ENCODE results near the gene ORM2. TPM values are rescaled to one million over a fixed set of nuclear protein-coding genes. Genes with fewer than 3 reads are reported as not detected.

ORM2 gene
- total RNA-seq, 6 experiments from 2014 or later, result 3,162 to 5,107 (median 3,869) TPM

DNA sequence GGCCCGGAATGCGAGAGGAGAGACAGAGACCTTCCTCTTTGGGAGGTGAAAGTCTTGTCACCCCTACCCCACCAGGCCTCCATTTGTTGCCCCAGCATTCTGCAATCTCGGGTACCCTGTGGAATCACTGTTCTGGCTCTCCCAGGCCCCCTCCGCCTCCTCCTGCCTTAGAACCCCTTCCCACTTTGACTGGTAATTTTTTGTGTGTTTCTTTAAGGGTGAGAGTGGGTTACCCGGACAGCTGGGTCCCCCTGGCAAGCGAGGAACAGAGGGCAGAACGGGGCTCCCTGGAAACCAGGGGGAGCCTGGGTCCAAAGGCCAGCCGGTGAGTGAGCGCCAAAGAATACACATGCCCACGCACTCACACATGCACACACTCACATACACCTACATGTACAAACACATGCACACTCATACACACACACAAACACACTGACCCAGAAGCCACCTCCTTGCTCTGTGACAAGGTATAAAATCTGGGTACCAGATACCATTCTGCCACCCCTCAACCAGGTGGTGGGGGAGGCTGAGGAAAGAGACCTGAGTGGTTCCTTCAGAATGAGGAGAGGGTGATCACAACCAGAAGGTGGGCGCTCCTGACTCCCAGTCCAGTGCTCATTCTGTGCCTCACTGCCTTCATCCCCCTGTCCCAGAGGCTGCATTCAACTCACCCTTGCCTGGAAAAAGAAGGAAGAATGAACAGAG, 37.6 kb upstream of the ORM2 start:
- intact Hi-C loops (cut with DNase I), result loop anchor here in 1 of 2 donors (2.0 kb wide), 1 partner anchor 183 kb away; no protein-coding TSS in a partner anchor
- WGBS (ENCODE audit: insufficient coverage, low coverage, low lambda C conversion rate, missing lambda C conversion rate), result 66% methylated on average over 7 of the region's 11 CpGs
- no peaks in the 10 kb centered on the region for H3K4me1 ChIP-seq
- no peak overlapping the region for H3K4me3 ChIP-seq
- DNase-seq, result peak in 1 of 3 donors; percentile 35
- H3K36me3 ChIP-seq, result peaks cover 0 to 12% (median 7%) of the 10 kb centered on the region in 4 donors
- TF ChIP-seq CTCF (IDR thresholded peaks at IDR 0.05) (no peak), POLR2A (IDR thresholded peaks at IDR 0.05) (no peak)
- no peak for ATAC-seq
- no peak overlapping the region for H3K27ac ChIP-seq
- H3K9me3 ChIP-seq, result peaks cover 0 to 2% (median 0%) of the 10 kb centered on the region in 4 donors
- H3K27me3 ChIP-seq, result no peaks in the 10 kb centered on the region

GRCh38 chr9:114294664-114295063, 35.0 kb upstream of the ORM2 start:
- H3K27me3 ChIP-seq, result no peaks in the 10 kb centered on the region
- peaks cover 0 to 12% (median 7%) of the 10 kb centered on the region in 4 donors for H3K36me3 ChIP-seq
- H3K27ac ChIP-seq, result no peak overlapping the region
- intact Hi-C loops (cut with DNase I), result no loop called here
- H3K4me1 ChIP-seq, result peaks cover 0 to 9% (median 0%) of the 10 kb centered on the region in 4 donors
- DNase-seq, result no peak
- peaks cover 0 to 2% (median 0%) of the 10 kb centered on the region in 4 donors for H3K9me3 ChIP-seq
- no peak for ATAC-seq
- TF ChIP-seq POLR2A (IDR thresholded peaks at IDR 0.05), result no peak
- TF ChIP-seq CTCF (IDR thresholded peaks at IDR 0.05), result no peak
- no peak overlapping the region for H3K4me3 ChIP-seq

- TF ChIP-seq CTCF (IDR thresholded peaks at IDR 0.05) (no peak), POLR2A (IDR thresholded peaks at IDR 0.05) (no peak)
- Histone ChIP-seq H3K27me3 (no peaks in the 10 kb centered on the region), H3K27ac (no peak overlapping the region), H3K4me3 (no peak overlapping the region), H3K9me3 (peaks cover 0 to 2% (median 0%) of the 10 kb centered on the region in 4 donors), H3K4me1 (peaks cover 0 to 12% (median 0%) of the 10 kb centered on the region in 4 donors), H3K36me3 (peaks cover 0 to 12% (median 7%) of the 10 kb centered on the region in 4 donors)
- DNase-seq (no peak), ATAC-seq (no peak)
- intact Hi-C loops (cut with DNase I), result no loop called here
- 100% methylated on average over 1 of the region's 1 CpG for WGBS (ENCODE audit: insufficient coverage, low coverage, low lambda C conversion rate, missing lambda C conversion rate)
Observed at GRCh38 chr9:114296338-114296737, 33.3 kb upstream of the ORM2 start.

DNA sequence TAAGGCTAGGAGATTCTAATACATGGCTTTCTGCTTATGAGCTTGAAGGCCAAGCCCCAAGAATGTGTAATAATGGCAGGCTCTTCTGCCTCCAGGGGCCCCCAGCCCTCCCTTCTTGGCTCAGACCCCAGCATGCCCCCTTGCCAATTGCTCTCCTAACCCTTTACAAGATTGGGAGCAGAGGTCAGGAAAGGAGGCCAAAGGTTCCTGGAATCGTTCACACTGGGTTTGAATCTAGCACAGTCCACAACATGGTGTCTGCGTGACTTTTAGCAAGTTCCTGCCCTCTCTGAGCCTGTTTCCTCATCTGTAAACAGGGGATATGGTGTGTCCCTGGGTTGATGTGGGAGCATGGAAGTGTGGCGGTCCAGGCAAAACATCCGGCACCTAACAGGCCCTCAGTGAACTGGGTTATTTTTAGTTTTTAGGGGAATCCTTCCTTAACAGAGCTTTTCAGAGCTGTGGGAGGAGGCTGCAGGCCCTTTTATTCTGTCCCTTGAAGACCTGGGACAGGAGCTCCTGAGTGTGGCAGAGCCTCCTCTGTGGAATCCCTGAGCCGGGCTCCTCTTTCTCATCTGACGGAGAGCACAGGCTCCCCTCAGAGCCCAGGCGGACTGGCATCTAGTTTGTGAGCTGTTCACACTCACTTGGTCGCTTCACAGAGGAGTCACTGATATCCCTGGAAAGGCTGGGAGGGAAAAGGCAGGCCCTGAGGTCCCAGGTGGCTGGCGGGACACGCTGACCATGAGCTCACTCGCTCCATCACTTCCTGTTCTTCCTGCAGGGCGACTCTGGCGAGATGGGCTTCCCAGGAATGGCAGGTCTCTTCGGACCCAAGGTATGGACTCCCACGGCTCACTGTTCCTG, 30.1 kb upstream of the ORM2 start:
- Histone ChIP-seq H3K9me3 (peaks cover 0 to 2% (median 0%) of the 10 kb centered on the region in 4 donors), H3K4me3 (no peak overlapping the region), H3K27ac (no peak overlapping the region), H3K27me3 (no peaks in the 10 kb centered on the region), H3K4me1 (peaks cover 0 to 12% (median 0%) of the 10 kb centered on the region in 4 donors), H3K36me3 (peaks cover 0 to 8% (median 2%) of the 10 kb centered on the region in 4 donors)
- DNase-seq, result peak in 1 of 3 donors; percentile 64
- TF ChIP-seq POLR2A (IDR thresholded peaks at IDR 0.05), result no peak
- TF ChIP-seq CTCF (IDR thresholded peaks at IDR 0.05), result no peak
- 65% methylated on average over 7 of the region's 15 CpGs for WGBS (ENCODE audit: insufficient coverage, low coverage, low lambda C conversion rate, missing lambda C conversion rate)
- peak; percentile 56 to 84 (median 76) for ATAC-seq
- intact Hi-C loops (cut with DNase I), result loop anchor here in 1 of 2 donors (5.0 kb wide), 1 partner anchor 142 kb away; the partner anchor contains the start of gene COL27A1
